A673 (cell line): ENCODE measurements around the gene BMP8A. TPM values are rescaled to one million over a fixed set of nuclear protein-coding genes. Genes with fewer than 3 reads are reported as not detected.
"Not testable (repeated sequence)": the region's sequence is repeated elsewhere in the genome, so short reads cannot be mapped to it uniquely, and the experiment has no call there.

ENCODE experiments used
- BruUV-seq: library from RNA; stranded (reverse); fragments of 400-500 nt; replicated peaks from 2 replicates; lab custom pipeline; 2021; lab: Mats Ljungman, UMichigan
- CTCF ChIA-PET: fragments of 300-600 bp; sonication (Branson Sonifier 250); formaldehyde crosslinking; loops from one replicate; lab custom pipeline; 2022; ENCODE audit warnings: antibody characterized with exemption; lab: Charles Lee
- POLR2A ChIA-PET: fragments of 300-600 bp; sonication (Branson Sonifier 250); formaldehyde crosslinking; loops from one replicate; lab custom pipeline; 2022; ENCODE audit warnings: antibody characterized with exemption; ENCODE audit not compliant: low non-redundant PET; lab: Charles Lee
- DNase-seq: peaks from one replicate; pipeline ENCODE4 v3.0.0-alpha.2; 2015; ENCODE audit warnings: low spot score
- H3K27ac ChIP-seq: fragments of 200-600 bp; sonication (generic); 2 replicates; pipeline ENCODE4 v1.5.1; 2016; ENCODE audit warnings: mixed run types, low read depth, mild to moderate bottlenecking, mixed read lengths, antibody characterized with exemption, low read length; ENCODE audit not compliant: poor library complexity, severe bottlenecking
- H3K27me3 ChIP-seq: fragments of 200-600 bp; sonication (generic); replicated peaks from 2 replicates; pipeline ENCODE4 v1.6.1; 2017; ENCODE audit warnings: mixed run types, low read depth, mild to moderate bottlenecking, mixed read lengths, antibody characterized with exemption, low read length; ENCODE audit not compliant: insufficient read depth, poor library complexity
- H3K36me3 ChIP-seq: fragments of 200-600 bp; sonication (generic); 2 replicates; pipeline ENCODE4 v1.6.1; 2016; ENCODE audit warnings: mixed run types, mild to moderate bottlenecking, mixed read lengths, antibody characterized with exemption, low read length; ENCODE audit not compliant: insufficient read depth, poor library complexity, severe bottlenecking
- H3K4me1 ChIP-seq: fragments of 200-600 bp; sonication (generic); 2 replicates; pipeline ENCODE4 v1.6.1; 2017; ENCODE audit warnings: mixed run types, mild to moderate bottlenecking, mixed read lengths, antibody characterized with exemption, low read length; ENCODE audit not compliant: insufficient read depth, poor library complexity, severe bottlenecking
- H3K4me3 ChIP-seq: fragments of 200-600 bp; sonication (generic); 2 replicates; pipeline ENCODE4 v1.5.1; 2016; ENCODE audit warnings: low read depth, mixed run types, mild to moderate bottlenecking, mixed read lengths, low read length; ENCODE audit not compliant: poor library complexity, severe bottlenecking
- H3K9me3 ChIP-seq: fragments of 200-600 bp; sonication (generic); 2 replicates; pipeline ENCODE4 v1.6.1; 2016; ENCODE audit warnings: mixed run types, low read depth, mild to moderate bottlenecking, mixed read lengths, antibody characterized with exemption, low read length; ENCODE audit not compliant: poor library complexity, severe bottlenecking
- CTCF ChIP-seq: fragments of 300-800, 200-600 bp; sonication (generic); conservative IDR thresholded peaks from 2 replicates; pipeline ENCODE4 v1.5.1; 2017; ENCODE audit warnings: low read depth, mild to moderate bottlenecking, antibody characterized with exemption, low read length, moderate library complexity, mixed read lengths
- EZH2 ChIP-seq: fragments of 200-600 bp; sonication (generic); IDR thresholded peaks from 2 replicates; pipeline ENCODE4 v1.6.1; 2017; ENCODE audit warnings: borderline replicate concordance, low read depth, mild to moderate bottlenecking, mixed read lengths, antibody characterized with exemption, low read length; ENCODE audit not compliant: poor library complexity, severe bottlenecking
- intact Hi-C: fragments of 100-400 bp; cut with micrococcal nuclease; formaldehyde crosslinking; loops from one replicate; pipeline ENCODE4 v1.10.0; 2022; ENCODE audit not compliant: unreplicated experiment
- total RNA-seq: library from RNA; stranded (reverse); gene quantifications from 2 replicates; pipeline ENCODE4 v1.2.3, GENCODE V29; 2021

BMP8A gene
- total RNA-seq, 1 experiment from 2014 or later = not detected

GRCh38 chr1:39525366-39526165 is 34.1 kb downstream of the BMP8A start:
- no peaks in the 10 kb centered on the region for H3K4me1 ChIP-seq
- DNase-seq = no peak
- intact Hi-C loops = no loop called here
- no peaks in the 10 kb centered on the region for H3K27me3 ChIP-seq
- H3K36me3 ChIP-seq = peaks cover 2% of the 10 kb centered on the region
- no peaks in the 10 kb centered on the region for H3K9me3 ChIP-seq
- POLR2A ChIA-PET = no interaction called here
- BruUV-seq = no TSS peak
- CTCF ChIA-PET = no interaction called here
- no peak for TF ChIP-seq CTCF
- no peak for TF ChIP-seq EZH2
- H3K4me3 ChIP-seq = no peak overlapping the region
- H3K27ac ChIP-seq = no peak overlapping the region

GRCh38 chr1:39526466-39527189 is 35.2 kb downstream of the BMP8A start:
- intact Hi-C loops = no loop called here
- ChIA-PET CTCF (no interaction called here), POLR2A (no interaction called here)
- H3K4me1 ChIP-seq = no peaks in the 10 kb centered on the region
- H3K36me3 ChIP-seq = peaks cover 2% of the 10 kb centered on the region
- H3K27ac ChIP-seq = no peak overlapping the region
- H3K9me3 ChIP-seq = no peaks in the 10 kb centered on the region
- no peak overlapping the region for H3K4me3 ChIP-seq
- H3K27me3 ChIP-seq = no peaks in the 10 kb centered on the region
- BruUV-seq = no TSS peak
- no peak for DNase-seq
- no peak for TF ChIP-seq CTCF
- TF ChIP-seq EZH2 = no peak

GRCh38 chr1:39527190-39527579 is 35.7 kb downstream of the BMP8A start:
- POLR2A ChIA-PET, CTCF ChIA-PET, BruUV-seq: not testable (repeated sequence)

More at GRCh38 chr1:39527190-39527579, 35.7 kb downstream of the BMP8A start:
- intact Hi-C loops, H3K36me3 ChIP-seq, H3K9me3 ChIP-seq, H3K27me3 ChIP-seq, H3K27ac ChIP-seq, H3K4me1 ChIP-seq, DNase-seq, H3K4me3 ChIP-seq: not testable (repeated sequence)
